ENCODE data around the gene MRPS2.
A peak's percentile ranks its signal among the peaks of the same experiment; 100 is the strongest.
"Not testable (repeated sequence)": the region's sequence is repeated elsewhere in the genome, so short reads cannot be mapped to it uniquely, and the experiment has no call there.

Gene MRPS2

GRCh38 chr9:135500525-135501260, at the start of gene MRPS2:
Gene MRPS2, plus strand, starts transcription at chr9:135500682. Its CDS starts 29 bp downstream, at chr9:135500711.
- peak; percentile 67 to 83 for DNase-seq (ENCODE audit: low read depth in 2 of 2)

GRCh38 chr9:135450956-135451355, 49.5 kb upstream of the MRPS2 start:
- DNase-seq (ENCODE audit: low read depth in 2 of 2), result no peak

- DNase-seq (ENCODE audit: low read depth in 2 of 2), result not testable (repeated sequence)
Observed at GRCh38 chr9:135451909-135452308, 48.6 kb upstream of the MRPS2 start.

GRCh38 chr9:135454737-135455136, 45.7 kb upstream of the MRPS2 start:
- DNase-seq (ENCODE audit: low read depth in 2 of 2), result no peak

GRCh38 chr9:135455401-135456030, 45.0 kb upstream of the MRPS2 start:
- no peak for DNase-seq (ENCODE audit: low read depth in 2 of 2)

GRCh38 chr9:135456436-135457104, 43.9 kb upstream of the MRPS2 start:
- no peak for DNase-seq (ENCODE audit: low read depth in 2 of 2)

GRCh38 chr9:135458478-135458877, 42.0 kb upstream of the MRPS2 start:
- not testable (repeated sequence) for DNase-seq (ENCODE audit: low read depth in 2 of 2)

GRCh38 chr9:135461936-135462335, 38.5 kb upstream of the MRPS2 start:
- no peak for DNase-seq (ENCODE audit: low read depth in 2 of 2)

- no peak for DNase-seq (ENCODE audit: low read depth in 2 of 2)
Observed at GRCh38 chr9:135463140-135463539, 37.3 kb upstream of the MRPS2 start.

- DNase-seq (ENCODE audit: low read depth in 2 of 2), result no peak
Observed at GRCh38 chr9:135464181-135464580, 36.3 kb upstream of the MRPS2 start.

- DNase-seq (ENCODE audit: low read depth in 2 of 2), result peak in 1 of 2 donors; percentile 22
Observed at GRCh38 chr9:135468854-135469521, 31.5 kb upstream of the MRPS2 start.

GRCh38 chr9:135471791-135472640, 28.5 kb upstream of the MRPS2 start:
- DNase-seq (ENCODE audit: low read depth in 2 of 2), result no peak

- DNase-seq (ENCODE audit: low read depth in 2 of 2), result no peak
Observed at GRCh38 chr9:135473972-135474543, 26.4 kb upstream of the MRPS2 start.

GRCh38 chr9:135474915-135475314, 25.6 kb upstream of the MRPS2 start:
- no peak for DNase-seq (ENCODE audit: low read depth in 2 of 2)

GRCh38 chr9:135476561-135477355, 23.7 kb upstream of the MRPS2 start:
- no peak for DNase-seq (ENCODE audit: low read depth in 2 of 2)

GRCh38 chr9:135478191-135478590, 22.3 kb upstream of the MRPS2 start:
- no peak for DNase-seq (ENCODE audit: low read depth in 2 of 2)

GRCh38 chr9:135478829-135479468, 21.5 kb upstream of the MRPS2 start:
- no peak for DNase-seq (ENCODE audit: low read depth in 2 of 2)

- DNase-seq (ENCODE audit: low read depth in 2 of 2), result no peak
Observed at GRCh38 chr9:135479469-135480052, 20.9 kb upstream of the MRPS2 start, which contains the start of gene PPP1R26. Gene PPP1R26, plus strand, starts transcription at chr9:135479782. Its CDS starts 4,729 bp downstream, at chr9:135484511.
